ENCODE data around the gene KLHDC8A. TPM values are rescaled to one million over a fixed set of nuclear protein-coding genes. Genes with fewer than 3 reads are reported as not detected.
A peak's percentile ranks its signal among the peaks of the same experiment; 100 is the strongest.

Gene KLHDC8A
- total and polyA plus RNA-seq, 2 of the 13 experiments (the other 11 are each of a cell fraction or from before 2014, with no cell fraction given), result not detected

DNA sequence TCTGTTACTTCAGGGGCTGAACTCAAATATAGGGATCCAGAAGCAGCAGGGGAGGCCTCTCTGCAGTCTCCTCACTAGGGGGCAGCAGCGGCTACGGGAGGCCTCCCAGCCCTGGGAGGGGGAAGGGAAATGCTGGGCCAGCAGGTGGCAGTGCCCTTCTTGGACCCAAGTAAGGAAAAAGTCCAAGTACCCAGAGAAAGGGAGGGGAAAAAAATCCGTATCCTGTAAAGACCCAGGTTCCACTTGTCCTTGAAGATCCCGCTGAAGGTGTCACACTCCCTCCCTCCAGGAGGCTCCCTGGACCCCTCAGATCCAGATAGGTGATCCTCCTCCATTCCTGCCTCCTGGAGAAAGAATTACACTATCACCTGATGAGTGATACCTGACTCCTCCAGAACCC is 21.0 kb downstream of the KLHDC8A start (continued):
- TF ChIP-seq SRSF4 (IDR thresholded peaks at IDR 0.05; ENCODE audit: low read depth, low read length, poor library complexity, severe bottlenecking), result no peak
- TF ChIP-seq THAP11 (CRISPR knock-in tag; IDR thresholded peaks at IDR 0.05), result peak; percentile 41; the same call in 1 of the 2 replicates
- no peak for TF ChIP-seq TCF12 (IDR thresholded peaks at IDR 0.05)
- no peak for TF ChIP-seq TCF12 (CRISPR knock-in tag; IDR thresholded peaks at IDR 0.05)
- TF ChIP-seq, protein P1, sequence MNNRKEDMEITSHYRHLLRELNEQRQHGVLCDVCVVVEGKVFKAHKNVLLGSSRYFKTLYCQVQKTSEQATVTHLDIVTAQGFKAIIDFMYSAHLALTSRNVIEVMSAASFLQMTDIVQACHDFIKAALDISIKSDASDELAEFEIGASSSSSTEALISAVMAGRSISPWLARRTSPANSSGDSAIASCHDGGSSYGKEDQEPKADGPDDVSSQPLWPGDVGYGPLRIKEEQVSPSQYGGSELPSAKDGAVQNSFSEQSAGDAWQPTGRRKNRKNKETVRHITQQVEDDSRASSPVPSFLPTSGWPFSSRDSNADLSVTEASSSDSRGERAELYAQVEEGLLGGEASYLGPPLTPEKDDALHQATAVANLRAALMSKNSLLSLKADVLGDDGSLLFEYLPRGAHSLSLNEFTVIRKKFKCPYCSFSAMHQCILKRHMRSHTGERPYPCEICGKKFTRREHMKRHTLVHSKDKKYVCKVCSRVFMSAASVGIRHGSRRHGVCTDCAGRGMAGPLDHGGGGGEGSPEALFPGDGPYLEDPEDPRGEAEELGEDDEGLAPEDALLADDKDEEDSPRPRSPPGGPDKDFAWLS (CRISPR knock-in tag; IDR thresholded peaks at IDR 0.05; ENCODE audit: borderline replicate concordance), result no peak
- TF ChIP-seq TSC22D2 (CRISPR knock-in tag; IDR thresholded peaks at IDR 0.05; ENCODE audit: borderline replicate concordance), result peak; percentile 79; the same call in 1 of the 2 replicates
- TF ChIP-seq ZC3H13 (CRISPR knock-in tag; IDR thresholded peaks at IDR 0.05), result no peak
- no peak for TF ChIP-seq ZNF891 (CRISPR knock-in tag; IDR thresholded peaks at IDR 0.05)
- no peak for TF ChIP-seq ISL2 (CRISPR knock-in tag; IDR thresholded peaks at IDR 0.05)
- no peak for TF ChIP-seq MIER3 (CRISPR knock-in tag; IDR thresholded peaks at IDR 0.05; ENCODE audit: borderline replicate concordance)
- TF ChIP-seq ZNF878 (CRISPR knock-in tag; IDR thresholded peaks at IDR 0.05), result no peak
- no peak for TF ChIP-seq MAZ (IDR thresholded peaks at IDR 0.05; ENCODE audit: borderline replicate concordance, low read depth, low read length)
- no peak for TF ChIP-seq MAZ (CRISPR knock-in tag; IDR thresholded peaks at IDR 0.05; ENCODE audit: low read depth)
- no peak for TF ChIP-seq RBM22 (optimal IDR thresholded peaks at IDR 0.05; ENCODE audit: low read length)
- TF ChIP-seq ZNF207 (IDR thresholded peaks at IDR 0.05; ENCODE audit: borderline replicate concordance), result no peak
- no peak for TF ChIP-seq MTA1 (CRISPR knock-in tag; IDR thresholded peaks at IDR 0.05; ENCODE audit: borderline replicate concordance)
- TF ChIP-seq ZNF274 (CRISPR knock-in tag; IDR thresholded peaks at IDR 0.05), result no peak
- TF ChIP-seq TEAD3 (CRISPR knock-in tag; optimal IDR thresholded peaks at IDR 0.05; ENCODE audit: borderline replicate concordance), result peak; percentile 47
- TF ChIP-seq ZNF552 (CRISPR knock-in tag; IDR thresholded peaks at IDR 0.05; ENCODE audit: borderline replicate concordance), result no peak
- TF ChIP-seq ZNF562 (CRISPR knock-in tag; IDR thresholded peaks at IDR 0.05; ENCODE audit: borderline replicate concordance), result no peak
- no peak for TF ChIP-seq ZKSCAN8 (CRISPR knock-in tag; IDR thresholded peaks at IDR 0.05; ENCODE audit: borderline replicate concordance)
- TF ChIP-seq, protein P2, sequence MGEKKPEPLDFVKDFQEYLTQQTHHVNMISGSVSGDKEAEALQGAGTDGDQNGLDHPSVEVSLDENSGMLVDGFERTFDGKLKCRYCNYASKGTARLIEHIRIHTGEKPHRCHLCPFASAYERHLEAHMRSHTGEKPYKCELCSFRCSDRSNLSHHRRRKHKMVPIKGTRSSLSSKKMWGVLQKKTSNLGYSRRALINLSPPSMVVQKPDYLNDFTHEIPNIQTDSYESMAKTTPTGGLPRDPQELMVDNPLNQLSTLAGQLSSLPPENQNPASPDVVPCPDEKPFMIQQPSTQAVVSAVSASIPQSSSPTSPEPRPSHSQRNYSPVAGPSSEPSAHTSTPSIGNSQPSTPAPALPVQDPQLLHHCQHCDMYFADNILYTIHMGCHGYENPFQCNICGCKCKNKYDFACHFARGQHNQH (CRISPR knock-in tag; IDR thresholded peaks at IDR 0.05), result peak; percentile 38; the same call in 1 of the 2 replicates
- TF ChIP-seq, protein P3, sequence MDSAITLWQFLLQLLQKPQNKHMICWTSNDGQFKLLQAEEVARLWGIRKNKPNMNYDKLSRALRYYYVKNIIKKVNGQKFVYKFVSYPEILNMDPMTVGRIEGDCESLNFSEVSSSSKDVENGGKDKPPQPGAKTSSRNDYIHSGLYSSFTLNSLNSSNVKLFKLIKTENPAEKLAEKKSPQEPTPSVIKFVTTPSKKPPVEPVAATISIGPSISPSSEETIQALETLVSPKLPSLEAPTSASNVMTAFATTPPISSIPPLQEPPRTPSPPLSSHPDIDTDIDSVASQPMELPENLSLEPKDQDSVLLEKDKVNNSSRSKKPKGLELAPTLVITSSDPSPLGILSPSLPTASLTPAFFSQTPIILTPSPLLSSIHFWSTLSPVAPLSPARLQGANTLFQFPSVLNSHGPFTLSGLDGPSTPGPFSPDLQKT (CRISPR knock-in tag; IDR thresholded peaks at IDR 0.05; ENCODE audit: borderline replicate concordance), result no peak
- no peak for TF ChIP-seq GABPA (IDR thresholded peaks at IDR 0.05; ENCODE audit: low read depth, low read length)
- TF ChIP-seq GABPA (CRISPR knock-in tag; IDR thresholded peaks at IDR 0.05; ENCODE audit: low read depth), result no peak
- no peak for TF ChIP-seq ZNF136 (CRISPR knock-in tag; IDR thresholded peaks at IDR 0.05; ENCODE audit: low read depth)
- 0 out of 2 replicates have a peak, but pooled peaks have one; percentile 13 for TF ChIP-seq ZNF331 (CRISPR knock-in tag; IDR thresholded peaks at IDR 0.05)
- TF ChIP-seq SNRNP70 (IDR thresholded peaks at IDR 0.05; ENCODE audit: low read depth, low read length), result no peak
- no peak for TF ChIP-seq ZNF546 (CRISPR knock-in tag; conservative IDR thresholded peaks at IDR 0.05)

Measured in HepG2 (cell line).